Measurements from ENCODE around the gene HYLS1. TPM values are rescaled to one million over a fixed set of nuclear protein-coding genes. Genes with fewer than 3 reads are reported as not detected.

HYLS1 gene
- total RNA-seq, 4 donors from 2014 or later: 0.59 to 2.5 (median 1.3) TPM

DNA sequence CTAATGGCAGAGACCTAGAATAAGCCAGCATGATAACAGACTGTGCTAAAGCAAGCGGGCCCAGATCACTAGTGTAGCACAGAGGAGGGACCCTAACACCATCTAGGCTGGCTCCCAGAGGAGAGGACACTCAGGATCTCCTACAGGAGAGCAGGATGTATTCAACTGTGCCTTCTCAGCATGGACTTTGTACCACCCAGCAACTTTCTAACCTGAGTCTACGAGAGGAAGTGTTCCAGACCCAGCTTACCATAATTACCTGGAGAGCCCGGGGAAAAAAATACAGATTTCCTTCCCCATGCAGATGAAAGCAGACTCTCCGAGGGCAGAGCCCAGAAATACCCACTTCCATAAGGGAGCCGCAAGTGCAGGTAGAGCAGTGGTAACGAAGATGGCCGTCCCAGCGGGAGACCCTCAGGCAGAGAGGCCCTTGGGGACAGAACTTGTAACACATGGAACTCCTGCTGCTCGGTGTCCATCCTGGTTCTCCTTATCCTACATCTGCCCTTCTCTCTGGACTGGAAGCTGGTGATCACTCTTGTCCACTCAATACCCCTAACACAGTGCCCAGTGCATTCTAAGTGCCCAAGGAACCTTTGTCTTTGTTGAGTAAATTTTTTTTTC lies 37.0 kb downstream of the HYLS1 start:
- TF ChIP-seq EP300 (IDR thresholded peaks at IDR 0.05) (no peak), POLR2A (IDR thresholded peaks at IDR 0.05) (no peak)
- TF ChIP-seq, protein P1, sequence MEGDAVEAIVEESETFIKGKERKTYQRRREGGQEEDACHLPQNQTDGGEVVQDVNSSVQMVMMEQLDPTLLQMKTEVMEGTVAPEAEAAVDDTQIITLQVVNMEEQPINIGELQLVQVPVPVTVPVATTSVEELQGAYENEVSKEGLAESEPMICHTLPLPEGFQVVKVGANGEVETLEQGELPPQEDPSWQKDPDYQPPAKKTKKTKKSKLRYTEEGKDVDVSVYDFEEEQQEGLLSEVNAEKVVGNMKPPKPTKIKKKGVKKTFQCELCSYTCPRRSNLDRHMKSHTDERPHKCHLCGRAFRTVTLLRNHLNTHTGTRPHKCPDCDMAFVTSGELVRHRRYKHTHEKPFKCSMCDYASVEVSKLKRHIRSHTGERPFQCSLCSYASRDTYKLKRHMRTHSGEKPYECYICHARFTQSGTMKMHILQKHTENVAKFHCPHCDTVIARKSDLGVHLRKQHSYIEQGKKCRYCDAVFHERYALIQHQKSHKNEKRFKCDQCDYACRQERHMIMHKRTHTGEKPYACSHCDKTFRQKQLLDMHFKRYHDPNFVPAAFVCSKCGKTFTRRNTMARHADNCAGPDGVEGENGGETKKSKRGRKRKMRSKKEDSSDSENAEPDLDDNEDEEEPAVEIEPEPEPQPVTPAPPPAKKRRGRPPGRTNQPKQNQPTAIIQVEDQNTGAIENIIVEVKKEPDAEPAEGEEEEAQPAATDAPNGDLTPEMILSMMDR (IDR thresholded peaks at IDR 0.05): no peak
- DNase-seq (ENCODE audit: low spot score in 2 of 2): no peak

DNA sequence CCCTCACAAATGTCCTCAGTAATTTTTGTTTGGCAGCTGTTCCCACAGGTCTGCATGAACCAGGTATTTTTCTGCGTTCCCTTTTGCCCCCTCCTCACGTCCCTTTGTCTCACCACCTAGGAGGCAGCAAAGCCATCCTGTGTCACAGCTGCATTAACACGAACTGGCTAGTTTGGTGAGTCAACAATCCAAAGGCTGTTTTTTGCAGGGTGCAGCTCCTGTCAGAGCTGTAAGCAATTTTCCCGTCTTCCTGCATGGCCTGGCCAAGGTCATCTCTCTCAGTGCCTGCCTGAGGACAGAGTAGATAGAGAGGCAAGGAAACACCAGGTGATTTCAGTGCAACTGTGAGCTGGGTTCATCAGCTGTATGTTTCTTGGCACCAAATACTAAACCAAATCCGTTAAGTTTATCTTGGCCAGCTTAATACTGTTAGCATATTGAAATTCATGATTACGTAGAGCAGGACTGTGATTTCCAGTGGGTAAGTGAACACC lies 37.8 kb downstream of the HYLS1 start:
- Histone ChIP-seq H3K9me3 (no peaks in the 10 kb centered on the region), H3K4me1 (no peaks in the 10 kb centered on the region), H3K27me3 (no peaks in the 10 kb centered on the region), H3K4me3 (no peak overlapping the region), H3K36me3 (no peaks in the 10 kb centered on the region), H3K27ac (no peak overlapping the region)
- TF ChIP-seq POLR2A (IDR thresholded peaks at IDR 0.05) (no peak), EP300 (IDR thresholded peaks at IDR 0.05) (no peak)
- TF ChIP-seq, protein P1 (IDR thresholded peaks at IDR 0.05): no peak
- DNase-seq (ENCODE audit: low spot score in 2 of 2): no peak
- whole genome bisulfite sequencing, 2 donors: 61 to 62% methylated on average over 6 of the region's 6 CpGs

More for the DNA sequence above, 37.0 kb downstream of the HYLS1 start:
- no peak overlapping the region for H3K27ac ChIP-seq
- H3K36me3 ChIP-seq: no peaks in the 10 kb centered on the region
- H3K4me3 ChIP-seq: no peak overlapping the region
- WGBS, 2 donors: 81 to 93% methylated on average over 6 to 9 of the region's 9 CpGs
- H3K4me1 ChIP-seq: no peaks in the 10 kb centered on the region
- H3K27me3 ChIP-seq: no peaks in the 10 kb centered on the region
- no peaks in the 10 kb centered on the region for H3K9me3 ChIP-seq

DNA sequence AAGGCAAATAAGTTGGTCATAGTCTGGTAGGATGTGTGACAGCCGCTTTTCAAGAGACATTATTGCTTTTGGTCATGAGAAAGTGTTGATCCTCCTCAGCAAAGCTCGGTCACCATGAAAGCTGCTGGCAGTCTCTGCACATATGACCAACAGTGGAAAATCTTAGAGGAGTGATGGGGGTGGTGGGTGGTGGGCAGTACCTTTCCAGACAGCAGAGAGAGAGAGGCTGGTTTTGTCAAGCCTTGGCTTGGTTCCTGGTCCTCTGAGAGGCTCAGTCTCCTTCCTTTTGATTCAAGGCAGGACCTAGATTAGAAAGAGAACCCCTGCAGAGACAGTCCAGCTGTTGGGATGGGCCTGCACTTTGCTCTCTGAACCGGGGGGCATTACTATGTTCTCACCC lies 38.3 kb downstream of the HYLS1 start:
- Histone ChIP-seq H3K4me3 (no peak overlapping the region), H3K27me3 (no peaks in the 10 kb centered on the region), H3K9me3 (no peaks in the 10 kb centered on the region), H3K4me1 (no peaks in the 10 kb centered on the region), H3K27ac (no peak overlapping the region), H3K36me3 (no peaks in the 10 kb centered on the region)
- TF ChIP-seq, protein P1 (IDR thresholded peaks at IDR 0.05): no peak
- no peak for DNase-seq (ENCODE audit: low spot score in 2 of 2)
- 62 to 78% methylated on average over 3 of the region's 3 CpGs for WGBS, 2 donors

DNA sequence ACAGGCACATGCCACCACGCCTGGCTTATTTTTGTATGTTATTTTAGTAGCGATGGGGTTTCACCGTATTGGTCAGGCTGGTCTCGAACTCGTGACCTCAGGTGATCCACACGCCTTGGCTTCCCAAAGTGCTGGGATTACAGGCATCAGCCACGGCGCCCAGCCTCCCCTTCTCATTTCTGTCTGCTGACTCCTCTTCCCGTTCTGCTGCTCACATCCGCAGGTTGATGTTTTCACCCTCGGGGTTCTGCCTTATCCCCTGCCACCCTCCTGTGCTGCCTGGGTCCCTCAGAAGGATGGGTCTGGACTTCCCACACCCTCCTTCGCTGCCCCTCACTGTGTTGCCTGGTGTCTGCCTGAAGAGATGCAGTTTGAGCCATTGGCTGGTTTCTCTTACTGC lies 39.2 kb downstream of the HYLS1 start:
- Histone ChIP-seq H3K27me3 (no peaks in the 10 kb centered on the region), H3K4me3 (no peak overlapping the region), H3K27ac (no peak overlapping the region), H3K4me1 (no peaks in the 10 kb centered on the region), H3K36me3 (no peaks in the 10 kb centered on the region), H3K9me3 (no peaks in the 10 kb centered on the region)
- 91 to 94% methylated on average over 12 of the region's 12 CpGs for WGBS, 2 donors
- DNase-seq (ENCODE audit: low spot score in 2 of 2): no peak
- TF ChIP-seq EP300 (IDR thresholded peaks at IDR 0.05): no peak

DNA sequence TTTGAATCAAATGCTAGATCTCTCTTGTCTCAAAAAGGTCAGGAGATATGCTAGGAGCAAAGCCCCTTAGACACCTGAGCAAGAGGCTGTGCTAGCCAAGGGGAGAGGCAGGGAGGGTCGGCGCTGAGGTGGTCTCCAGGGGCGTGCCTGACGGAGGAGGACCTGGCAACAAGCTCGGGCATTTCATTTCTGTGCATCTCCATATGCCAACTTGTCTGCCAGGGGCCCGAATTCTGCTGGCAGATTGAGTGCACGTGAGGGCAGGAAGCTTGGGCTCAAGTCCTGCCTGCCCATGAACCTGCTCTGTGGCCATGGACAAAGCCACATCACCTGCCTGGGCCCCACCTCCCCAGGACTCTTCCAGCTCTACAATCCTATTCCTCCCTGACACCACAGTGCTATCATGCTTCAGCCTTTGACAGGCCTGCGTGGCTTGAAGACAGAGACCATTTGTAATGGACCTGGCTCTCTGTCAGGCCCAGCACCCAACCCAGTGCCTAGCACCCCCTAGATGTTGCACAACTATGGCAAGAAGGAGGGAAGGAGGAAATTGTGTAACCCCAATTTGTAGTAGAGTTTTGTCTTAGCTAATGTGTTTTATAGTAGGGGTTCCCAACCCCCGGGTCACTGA lies 42.1 kb downstream of the HYLS1 start:
- H3K36me3 ChIP-seq: no peaks in the 10 kb centered on the region
- H3K27me3 ChIP-seq: no peaks in the 10 kb centered on the region
- H3K4me1 ChIP-seq: no peaks in the 10 kb centered on the region
- no peak for DNase-seq (ENCODE audit: low spot score in 2 of 2)
- WGBS, 2 donors: 82 to 87% methylated on average over 9 of the region's 9 CpGs
- H3K9me3 ChIP-seq: no peaks in the 10 kb centered on the region
- no peak overlapping the region for H3K4me3 ChIP-seq
- H3K27ac ChIP-seq: no peak overlapping the region
- TF ChIP-seq, protein P1 (IDR thresholded peaks at IDR 0.05): no peak
- no peak for TF ChIP-seq POLR2A (IDR thresholded peaks at IDR 0.05)
- no peak for TF ChIP-seq EP300 (IDR thresholded peaks at IDR 0.05)

Measured in tibial nerve (tissue), 4 donors.